Astrocyte of the spinal cord (primary cell): ENCODE data around the gene UBAC2.

Source experiments
- DNase-seq: peaks from one replicate; pipeline ENCODE4 v3.0.0; 2011; ENCODE audit warnings: low read depth, low spot score
- H3K4me3 ChIP-seq: 2 replicates; pipeline ENCODE4 v1.5.1; 2011; ENCODE audit warnings: low read depth, mild to moderate bottlenecking, low read length, moderate library complexity
- in situ Hi-C: cut with HindIII; loops from 2 replicates; pipeline ENCODE4 v1.10.0; 2017; ENCODE audit warnings: low sequenced_read_pairs
- TF ChIP-seq, protein P1 (sequence below): IDR thresholded peaks from 2 replicates; pipeline ENCODE4 v1.5.1; 2012; ENCODE audit warnings: low read depth, mild to moderate bottlenecking, low read length, inconsistent platforms

The UBAC2 gene

DNA sequence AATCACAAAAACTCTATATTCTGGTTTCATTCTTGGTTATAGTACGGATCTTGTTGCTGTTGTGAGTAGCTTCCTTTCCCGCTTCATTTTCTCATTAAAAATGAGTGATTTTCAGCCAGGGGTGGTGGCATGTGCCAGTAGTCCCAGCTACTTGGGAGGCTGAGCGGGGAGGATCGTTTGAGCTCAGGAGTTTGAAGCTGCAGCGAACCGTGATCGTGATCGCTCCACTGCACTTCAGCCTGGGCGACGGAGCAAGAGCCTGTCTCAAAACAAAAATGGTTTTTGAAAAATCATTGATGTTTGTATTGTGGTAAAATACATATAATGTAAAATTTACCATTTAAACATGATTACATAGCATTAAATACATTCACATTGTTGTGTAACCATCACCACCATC is 229.0 kb downstream of the UBAC2 start:
- in situ Hi-C loops = no loop called here
- TF ChIP-seq, protein P1, sequence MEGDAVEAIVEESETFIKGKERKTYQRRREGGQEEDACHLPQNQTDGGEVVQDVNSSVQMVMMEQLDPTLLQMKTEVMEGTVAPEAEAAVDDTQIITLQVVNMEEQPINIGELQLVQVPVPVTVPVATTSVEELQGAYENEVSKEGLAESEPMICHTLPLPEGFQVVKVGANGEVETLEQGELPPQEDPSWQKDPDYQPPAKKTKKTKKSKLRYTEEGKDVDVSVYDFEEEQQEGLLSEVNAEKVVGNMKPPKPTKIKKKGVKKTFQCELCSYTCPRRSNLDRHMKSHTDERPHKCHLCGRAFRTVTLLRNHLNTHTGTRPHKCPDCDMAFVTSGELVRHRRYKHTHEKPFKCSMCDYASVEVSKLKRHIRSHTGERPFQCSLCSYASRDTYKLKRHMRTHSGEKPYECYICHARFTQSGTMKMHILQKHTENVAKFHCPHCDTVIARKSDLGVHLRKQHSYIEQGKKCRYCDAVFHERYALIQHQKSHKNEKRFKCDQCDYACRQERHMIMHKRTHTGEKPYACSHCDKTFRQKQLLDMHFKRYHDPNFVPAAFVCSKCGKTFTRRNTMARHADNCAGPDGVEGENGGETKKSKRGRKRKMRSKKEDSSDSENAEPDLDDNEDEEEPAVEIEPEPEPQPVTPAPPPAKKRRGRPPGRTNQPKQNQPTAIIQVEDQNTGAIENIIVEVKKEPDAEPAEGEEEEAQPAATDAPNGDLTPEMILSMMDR = no peak
- no peak overlapping the region for H3K4me3 ChIP-seq
- DNase-seq = no peak

DNA sequence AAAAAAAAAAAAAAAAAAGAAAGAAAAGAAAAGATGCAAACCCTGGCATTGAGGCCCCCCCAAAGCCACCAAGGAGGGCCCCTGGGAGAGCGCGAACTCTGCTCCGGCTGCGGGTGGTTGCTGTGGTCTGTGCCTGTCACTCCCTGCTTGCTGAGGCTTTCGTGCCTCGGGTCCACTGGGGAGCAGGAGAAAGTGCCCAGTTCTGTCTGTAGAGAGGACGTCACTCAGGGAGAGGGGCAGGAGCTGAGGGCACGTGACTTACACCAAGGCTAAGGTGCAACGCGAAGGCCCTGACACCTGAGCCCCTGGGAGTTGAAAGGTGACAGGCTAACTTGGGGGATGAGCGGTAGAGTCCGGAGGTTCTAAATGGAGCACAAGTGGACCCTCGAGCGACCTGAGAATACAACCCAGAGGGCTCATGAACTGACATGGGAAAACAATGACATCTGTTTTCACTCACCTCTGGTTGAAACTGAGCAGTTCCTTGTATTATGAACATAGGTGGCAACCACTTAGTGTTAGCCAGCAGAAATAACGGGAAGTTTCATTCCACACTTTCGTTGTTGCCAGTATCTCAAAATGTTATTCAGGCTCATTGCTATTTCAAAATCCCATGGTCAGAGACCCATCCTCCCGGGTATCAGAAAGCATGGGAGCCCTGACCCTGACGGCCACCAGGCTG is 231.4 kb downstream of the UBAC2 start:
- TF ChIP-seq, protein P1 = no peak
- in situ Hi-C loops = no loop called here
- no peak overlapping the region for H3K4me3 ChIP-seq
- DNase-seq = no peak

DNA sequence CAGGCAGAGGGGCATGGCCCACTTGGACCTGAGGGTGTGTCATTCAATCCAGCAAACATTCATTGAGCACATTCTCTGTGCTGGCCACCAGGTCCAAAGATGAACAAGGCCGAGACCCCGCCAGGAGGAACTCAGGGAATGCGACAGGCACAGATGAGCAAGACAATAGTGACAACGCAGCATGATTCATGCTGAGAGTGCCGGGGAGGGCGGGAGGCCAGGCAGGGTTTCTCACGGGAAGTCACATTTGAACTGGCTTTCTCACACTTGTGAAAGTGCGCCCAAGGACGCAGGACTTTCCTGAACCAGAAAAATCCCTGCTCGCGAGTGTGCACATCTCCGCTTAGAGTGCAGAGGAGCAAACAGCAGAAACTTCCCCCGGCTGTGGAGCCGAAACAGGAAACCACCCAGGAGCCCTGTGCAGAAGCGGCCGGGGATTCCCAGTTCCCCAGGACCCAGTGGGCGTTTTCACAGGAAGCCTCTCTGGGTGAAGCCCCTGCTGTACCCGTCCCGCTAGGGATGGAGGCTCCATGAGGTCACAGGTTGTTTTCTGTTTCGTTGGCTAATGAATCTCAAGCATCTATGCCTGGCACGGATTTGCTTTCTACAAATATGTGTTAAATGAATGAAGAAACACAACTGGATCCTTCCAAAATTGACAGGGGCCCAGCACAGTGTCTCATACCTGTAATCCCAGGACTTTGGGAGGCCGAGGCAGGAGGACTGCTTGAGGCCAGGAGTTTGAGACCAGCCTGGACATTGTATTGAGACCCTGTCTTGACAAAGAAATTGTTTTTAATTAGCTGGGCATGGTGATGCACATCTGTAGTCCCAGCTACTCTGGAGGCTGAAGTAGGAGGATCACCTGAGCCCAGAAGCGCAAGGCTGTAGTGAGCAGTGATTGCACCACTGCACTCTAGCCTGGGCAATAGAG is 232.2 kb downstream of the UBAC2 start:
- in situ Hi-C loops = no loop called here
- peak; percentile 42 for DNase-seq
- TF ChIP-seq, protein P1 = no peak
- H3K4me3 ChIP-seq = no peak overlapping the region

DNA sequence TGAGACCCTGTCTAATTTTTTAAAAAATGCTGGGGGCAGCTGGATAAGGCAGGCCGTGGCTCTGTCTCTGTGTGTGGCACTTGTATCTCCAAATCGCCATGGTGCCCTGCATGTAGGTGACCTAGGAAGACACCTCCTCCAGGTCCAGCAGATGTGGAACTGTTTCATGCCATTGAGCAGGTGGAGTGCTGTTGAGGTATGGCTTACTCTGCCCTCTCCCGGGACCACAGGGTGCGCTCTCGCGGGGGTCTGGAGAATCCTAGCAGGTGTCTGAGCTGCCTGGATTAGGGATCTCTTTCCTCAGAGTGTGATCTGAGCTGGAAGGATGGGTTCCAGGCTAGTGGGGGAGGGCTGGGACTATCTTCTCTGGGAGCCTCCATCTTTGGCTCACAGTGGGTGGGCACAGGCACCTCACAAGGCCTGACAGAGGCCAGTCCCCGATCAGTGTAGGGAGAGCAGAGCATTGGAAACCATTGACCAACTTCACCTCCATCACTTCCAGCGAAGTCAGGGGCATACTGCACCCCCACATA is 233.0 kb downstream of the UBAC2 start:
- H3K4me3 ChIP-seq = no peak overlapping the region
- in situ Hi-C loops = no loop called here
- TF ChIP-seq, protein P1 = no peak
- DNase-seq = no peak

DNA sequence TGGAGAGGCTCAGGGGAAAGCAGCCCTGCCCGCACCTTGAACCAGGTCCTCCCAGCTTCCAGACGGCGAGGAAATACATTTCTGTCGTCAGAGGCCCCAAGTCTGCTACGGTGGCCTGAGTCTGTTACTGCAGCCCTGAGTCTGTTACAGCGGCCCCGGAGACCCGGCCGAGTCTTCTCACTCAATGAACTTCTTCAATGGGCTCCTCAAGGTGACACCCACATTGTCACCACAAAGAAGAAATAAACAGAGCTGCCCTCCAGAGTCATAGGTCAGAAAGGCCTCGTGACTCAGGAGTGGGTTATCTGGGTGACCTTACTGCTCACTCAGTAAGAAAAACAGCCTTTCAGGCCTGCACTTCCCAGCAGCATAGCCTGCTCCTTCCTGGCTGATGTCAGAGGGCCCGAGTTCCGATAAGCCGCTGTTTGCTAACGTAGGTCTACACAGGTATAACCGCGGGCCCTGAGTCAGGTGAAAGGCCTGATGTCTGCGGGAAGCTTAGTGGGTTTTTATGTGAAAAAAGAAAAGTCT is 233.7 kb downstream of the UBAC2 start:
- DNase-seq = no peak
- in situ Hi-C loops = no loop called here
- TF ChIP-seq, protein P1 = no peak
- no peak overlapping the region for H3K4me3 ChIP-seq

DNA sequence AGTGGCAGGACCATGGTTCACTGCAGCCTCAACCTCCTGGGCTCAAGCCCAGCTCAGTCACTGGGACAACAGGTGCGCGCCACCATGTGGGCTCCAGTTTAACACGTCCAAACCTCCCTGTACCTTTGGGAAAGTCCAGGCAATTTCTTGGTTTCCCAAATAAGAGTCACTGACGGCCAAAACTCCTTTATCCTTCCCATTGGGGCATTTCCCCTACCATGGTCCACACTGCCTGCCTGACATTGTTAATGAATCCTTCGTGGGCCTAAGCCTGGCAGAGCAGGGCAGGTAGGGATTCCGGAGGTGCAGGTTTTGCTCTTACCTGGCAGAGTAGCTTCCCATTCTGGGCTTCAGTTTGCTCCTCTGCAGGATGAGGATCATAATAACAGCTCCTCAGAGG is 234.5 kb downstream of the UBAC2 start:
- TF ChIP-seq, protein P1 = no peak
- H3K4me3 ChIP-seq = no peak overlapping the region
- no peak for DNase-seq
- in situ Hi-C loops = no loop called here
